ENCODE results near the gene FHOD1.

GRCh38 chr16:67183284-67183626 lies 64.0 kb downstream of the FHOD1 start:
- TF ChIP-seq CTCF (conservative IDR thresholded peaks at IDR 0.05; ENCODE audit: low read depth, low read length) (no peak), EZH2 (IDR thresholded peaks at IDR 0.05; ENCODE audit: low read length, unreplicated experiment) (no peak), EZH2phosphoT487 (IDR thresholded peaks at IDR 0.05; ENCODE audit: borderline replicate concordance, low read length) (no peak)
